ENCODE data around the gene SCML2.
"Not testable (repeated sequence)": the region's sequence is repeated elsewhere in the genome, so short reads cannot be mapped to it uniquely, and the experiment has no call there.

- TF ChIP-seq CTCF (IDR thresholded peaks at IDR 0.05); EZH2 (IDR thresholded peaks at IDR 0.05; ENCODE audit: borderline replicate concordance, insufficient read depth, low read depth, low read length, poor library complexity, severe bottlenecking): not testable (repeated sequence)
Observed at GRCh38 chrX:18375131-18375805, 20.8 kb upstream of the SCML2 start.

All from B cell (primary cell).